CD4-positive, alpha-beta T cell treated with Interleukin-2 at 100 ng/mL for 4 hours (primary cell): ENCODE measurements around the gene THEM4.
"Not testable (repeated sequence)": the region's sequence is repeated elsewhere in the genome, so short reads cannot be mapped to it uniquely, and the experiment has no call there.

Source experiments
- DNase-seq: peaks from one replicate; pipeline ENCODE4 v3.0.0-alpha.2; 2020; ENCODE audit warnings: low spot score

THEM4 gene

DNA sequence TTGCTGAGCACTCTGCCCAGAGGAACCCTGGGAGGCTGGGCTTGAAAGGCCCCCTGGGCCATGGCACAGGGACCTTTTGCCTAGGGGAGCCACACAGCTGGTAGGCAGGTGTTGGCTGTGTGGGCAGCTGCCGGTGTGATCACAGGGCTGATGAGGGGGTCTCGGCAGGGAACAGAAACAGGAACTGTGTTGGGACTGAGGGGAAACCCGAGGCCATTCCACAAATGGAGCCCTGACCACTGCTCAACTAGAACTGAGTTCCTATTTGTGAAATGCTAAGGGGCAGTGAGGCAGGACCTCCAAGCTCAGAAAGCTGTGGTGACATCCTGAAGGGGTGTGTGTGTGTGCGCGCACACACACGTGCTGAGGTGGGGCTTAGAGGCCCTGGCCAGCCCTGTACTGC lies 49.4 kb downstream of the THEM4 start:
- DNase-seq: no peak

DNA sequence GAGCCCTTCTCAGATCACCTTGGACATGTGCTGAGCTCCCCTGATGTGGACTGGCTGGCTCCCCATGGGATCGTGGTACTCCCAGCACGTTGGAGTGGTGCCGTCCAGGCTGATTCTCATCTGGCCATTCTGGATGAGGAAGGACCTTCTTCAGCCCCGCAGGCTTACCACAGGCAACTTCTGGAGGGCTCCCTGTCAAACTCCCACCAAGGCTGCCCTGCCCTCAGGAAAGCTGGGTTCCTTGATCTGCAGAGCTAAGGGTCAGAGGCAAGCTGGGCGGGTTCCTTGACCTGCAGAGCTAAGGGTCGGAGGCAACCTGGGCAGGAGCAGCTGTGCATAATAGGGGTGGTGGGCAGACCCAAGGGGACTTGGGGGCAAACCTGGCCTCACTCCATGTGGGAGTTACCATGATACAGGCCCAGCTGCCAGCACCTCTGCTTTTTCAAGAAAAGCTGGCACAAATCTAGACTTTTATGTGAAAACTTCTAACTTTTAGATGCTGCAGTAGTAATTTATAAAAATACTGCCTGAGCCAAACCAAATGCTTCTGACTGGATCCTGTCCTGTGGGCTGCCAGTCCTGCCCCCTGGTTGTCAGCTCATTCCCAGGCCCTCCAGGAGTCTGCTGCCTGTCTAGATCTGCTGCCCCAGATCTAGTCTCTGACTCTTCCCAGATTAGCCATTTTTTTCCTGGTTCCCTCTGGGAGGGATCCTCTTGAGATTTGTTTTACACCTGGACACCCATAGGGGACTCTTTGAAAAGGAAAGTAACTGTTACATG lies 50.2 kb downstream of the THEM4 start:
- DNase-seq: no peak

DNA sequence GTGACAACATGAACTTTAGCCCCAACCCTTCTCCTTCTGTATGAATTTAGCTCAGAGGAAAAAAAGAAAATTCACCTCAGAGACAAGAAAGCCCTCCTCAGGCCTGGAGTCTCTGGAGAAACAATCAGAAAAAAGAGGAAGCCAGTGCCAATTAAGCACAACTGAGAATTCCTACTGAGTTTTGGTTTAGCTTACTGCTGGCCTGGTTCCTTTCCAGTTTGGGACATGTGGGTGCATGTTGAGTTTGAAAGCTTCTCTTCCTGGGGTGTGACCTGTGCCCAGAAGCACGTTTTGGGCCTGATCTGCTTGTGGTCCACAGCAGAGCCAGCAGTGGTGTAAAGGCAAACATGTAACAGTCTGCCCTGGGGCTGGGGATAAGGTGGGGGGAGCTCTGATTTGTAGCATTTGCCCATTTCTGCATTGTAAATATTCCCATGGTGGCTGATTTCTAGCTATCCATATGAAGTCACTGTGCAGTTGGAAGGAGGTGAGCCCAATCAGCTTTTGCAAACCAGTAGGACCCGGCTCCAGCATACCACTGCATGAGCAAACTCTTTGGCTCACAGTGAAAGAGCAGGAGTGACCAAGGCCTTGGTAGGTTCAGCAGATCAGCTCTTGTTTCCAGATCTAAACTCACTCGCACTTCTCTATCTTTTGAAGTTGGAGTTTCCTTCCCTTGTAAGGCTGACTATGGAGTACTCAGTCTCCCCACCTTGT lies 51.1 kb downstream of the THEM4 start:
- DNase-seq: no peak

DNA sequence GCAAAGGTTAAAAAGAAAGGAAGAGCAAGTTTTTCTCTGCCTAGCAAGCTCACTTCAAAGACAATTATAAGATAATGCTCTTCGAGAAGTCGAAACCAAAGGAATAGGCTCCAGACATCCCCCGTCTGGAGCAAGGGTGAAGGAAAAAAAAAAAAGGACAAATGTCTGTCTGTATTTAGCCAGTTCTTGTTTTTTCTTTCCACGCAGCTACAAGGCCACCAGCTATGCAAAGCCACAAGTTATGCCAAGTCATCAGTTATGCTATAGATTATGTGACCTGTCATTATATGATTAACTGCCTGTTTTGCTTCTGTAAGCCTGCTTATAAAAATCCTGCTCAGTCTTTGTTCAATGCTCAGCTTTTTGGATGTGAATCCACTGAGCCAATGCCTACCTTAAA lies 53.4 kb downstream of the THEM4 start:
- DNase-seq: no peak

DNA sequence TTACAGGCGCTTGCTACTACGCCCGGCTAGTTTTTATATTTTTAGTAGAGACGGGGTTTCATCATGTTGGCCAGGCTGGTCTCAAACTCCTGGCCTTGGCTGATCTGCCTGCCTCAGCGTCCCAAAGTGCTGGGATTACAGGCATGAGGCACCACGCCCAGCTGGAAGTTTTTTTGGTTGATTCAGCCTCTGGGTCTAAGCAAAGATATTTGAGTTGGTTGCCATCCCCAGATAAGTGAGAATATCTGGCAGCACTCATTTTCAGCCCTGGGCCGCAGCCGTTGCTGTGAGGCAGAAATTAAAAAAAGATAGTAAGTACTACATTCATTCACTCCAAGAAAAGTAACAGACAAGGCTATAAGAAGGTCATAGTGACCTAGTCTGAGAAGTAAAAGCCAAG lies 53.8 kb downstream of the THEM4 start:
- not testable (repeated sequence) for DNase-seq

DNA sequence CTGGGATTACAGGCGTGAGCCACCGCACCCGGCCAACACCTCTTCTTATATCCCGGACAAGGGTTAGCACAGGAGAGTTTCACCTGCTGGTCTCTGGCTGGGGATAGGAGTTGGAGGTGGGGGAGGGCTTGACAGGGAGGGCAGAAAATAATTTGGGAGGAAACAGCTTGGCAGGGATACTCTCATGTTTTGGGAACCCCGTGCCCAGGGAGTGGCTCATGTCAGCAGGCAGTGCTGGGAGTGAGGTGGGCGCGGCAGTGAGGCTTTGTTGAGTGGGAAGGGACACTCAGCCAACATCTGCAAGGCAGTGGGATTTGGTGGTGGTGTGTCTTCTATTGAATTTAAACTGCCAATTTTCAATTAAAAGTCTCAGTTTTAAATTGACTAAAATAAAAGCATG lies 54.7 kb downstream of the THEM4 start:
- DNase-seq: no peak

DNA sequence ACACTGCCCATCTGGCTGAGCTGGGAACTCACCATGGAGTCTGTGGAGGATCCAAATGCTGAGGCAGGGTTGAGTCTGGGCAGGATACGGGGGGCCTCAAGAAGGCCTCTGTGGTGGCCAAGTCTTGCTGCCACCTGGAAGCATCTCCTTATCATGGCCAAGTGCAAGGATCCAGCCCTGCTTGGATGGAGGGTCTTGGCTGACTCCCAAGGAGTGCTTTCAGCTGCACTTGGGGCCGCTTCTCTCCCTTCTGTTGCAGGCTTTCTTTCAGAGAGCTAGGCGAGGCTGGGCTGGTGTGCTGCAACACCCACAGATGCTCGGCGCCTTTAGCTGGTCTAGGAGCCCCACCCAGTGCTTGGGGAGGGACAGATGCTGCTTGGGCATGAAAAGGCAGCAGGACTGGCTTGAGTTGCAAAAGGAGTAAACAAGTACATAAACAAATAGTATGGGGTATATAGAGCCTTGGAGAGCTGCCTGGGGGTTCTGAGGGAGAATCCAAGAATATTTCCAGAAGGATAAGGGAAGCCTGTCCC lies 55.8 kb downstream of the THEM4 start, which contains the start of gene THEM5:
TSS of gene THEM5 (minus strand) at position 302 of the 533 bp plus-strand sequence. CDS start at position 155, 147 bp downstream.
- no peak for DNase-seq

DNA sequence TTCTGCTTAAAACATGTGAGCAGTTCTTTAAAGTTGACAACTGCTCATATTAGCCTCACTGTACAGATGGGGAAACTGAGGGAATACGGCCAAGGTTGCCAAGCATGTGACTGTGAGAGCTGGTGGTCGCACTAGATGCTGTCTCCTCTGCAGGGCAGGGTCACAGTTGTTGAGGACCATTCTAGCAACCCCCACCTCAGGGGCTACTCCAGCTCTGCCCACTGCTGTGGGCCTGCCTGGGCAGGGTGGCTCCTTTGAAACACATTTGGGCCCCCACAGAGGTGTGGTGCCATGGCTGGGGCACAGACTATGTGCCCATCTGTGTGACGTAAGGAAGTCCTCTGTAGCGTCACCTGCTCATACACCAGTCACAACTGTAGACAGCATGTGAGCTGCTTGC lies 56.6 kb downstream of the THEM4 start:
- no peak for DNase-seq

DNA sequence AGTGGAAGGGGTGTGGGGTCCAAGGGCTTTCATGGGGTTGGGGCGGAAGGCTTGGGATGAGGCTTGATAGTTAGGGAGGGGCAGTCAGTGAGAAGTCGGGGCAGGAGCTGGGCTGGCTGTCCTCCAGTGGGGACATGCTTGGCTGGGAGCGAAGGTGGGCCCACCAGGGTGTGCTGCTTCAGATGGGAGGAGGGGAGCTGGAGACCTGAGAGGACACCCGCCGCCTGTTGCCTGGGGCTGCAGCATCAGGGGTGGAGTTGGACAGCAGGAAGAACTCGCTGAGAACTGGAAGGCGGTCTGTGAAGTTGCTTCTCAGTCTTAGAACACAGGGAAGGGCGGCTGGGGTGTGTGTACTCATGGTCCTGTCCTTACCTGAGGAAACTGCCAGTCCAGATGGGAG lies 57.4 kb downstream of the THEM4 start:
- no peak for DNase-seq

DNA sequence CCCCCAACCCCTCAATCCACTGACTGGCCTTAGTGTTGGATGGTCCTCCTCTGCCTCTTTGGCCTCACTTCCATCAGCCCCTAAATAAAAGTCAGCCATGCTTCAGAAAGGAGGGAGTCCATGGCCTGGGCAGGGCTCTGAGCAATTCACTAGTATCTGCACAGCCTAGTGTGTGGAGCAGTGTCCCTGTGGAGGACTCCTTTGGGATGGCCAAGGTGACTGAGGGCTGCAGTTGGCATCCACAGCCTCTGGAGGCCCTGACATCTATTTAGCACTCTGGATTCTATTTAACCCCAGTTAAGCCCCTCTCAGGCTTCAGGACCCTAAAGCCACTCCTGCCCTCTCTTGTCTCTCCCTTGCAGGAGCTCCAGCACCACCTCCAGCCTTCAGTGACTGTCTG lies 59.4 kb downstream of the THEM4 start:
- DNase-seq: no peak

DNA sequence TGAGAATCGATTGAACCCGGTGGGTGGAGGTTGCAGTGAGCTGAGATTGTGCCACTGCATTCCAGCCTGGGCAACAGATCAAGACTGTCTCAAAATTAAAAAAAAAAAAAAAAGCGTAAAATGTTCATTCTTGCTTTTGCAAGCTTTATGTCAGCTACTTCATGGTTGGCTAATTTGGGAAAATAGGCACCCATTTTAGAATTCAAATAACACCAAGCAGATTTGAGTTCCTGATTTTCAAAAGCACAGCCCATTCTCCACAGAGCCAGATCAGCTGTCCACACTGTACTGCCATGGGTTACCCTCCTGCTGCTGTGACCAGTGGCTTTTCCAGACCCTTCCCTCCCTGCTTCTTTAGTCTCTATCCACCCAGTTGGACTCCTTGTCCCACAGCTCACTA lies 60.2 kb downstream of the THEM4 start:
- no peak for DNase-seq

DNA sequence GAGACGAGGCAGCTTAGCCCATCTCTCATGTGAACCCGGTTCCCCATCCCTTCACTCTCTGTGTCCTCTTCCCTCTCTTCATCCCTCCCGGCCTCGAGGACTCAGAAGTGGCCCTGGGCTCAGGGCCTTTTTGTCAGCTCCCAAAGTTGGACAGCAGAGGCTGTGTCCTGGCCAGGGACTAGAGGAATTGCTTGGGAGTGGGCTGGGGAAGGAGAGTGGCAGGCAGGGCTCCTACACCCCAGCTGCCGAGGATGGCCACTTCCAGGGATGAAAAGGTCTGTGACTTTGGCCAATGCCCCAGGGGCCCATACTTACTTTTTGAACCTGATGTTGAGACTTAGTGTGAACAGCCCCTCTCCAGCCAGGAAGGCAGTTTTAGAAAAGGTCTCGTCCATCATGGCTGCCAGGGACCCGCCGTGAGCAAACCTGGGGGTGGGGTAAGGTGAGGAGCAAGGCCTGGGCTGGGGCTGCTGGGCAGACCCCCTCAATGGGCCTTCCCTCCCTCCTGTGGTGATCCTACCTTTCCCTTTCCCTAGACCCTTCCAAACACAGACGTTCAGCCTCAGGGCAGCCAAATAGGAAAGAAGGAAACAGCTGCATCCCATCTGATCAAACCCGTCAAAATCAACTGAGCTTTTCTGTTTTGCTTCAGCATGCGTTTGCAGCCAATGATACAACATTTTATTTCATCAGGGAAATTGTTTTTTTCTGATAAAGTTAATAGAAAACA lies 61.3 kb downstream of the THEM4 start:
- no peak for DNase-seq

DNA sequence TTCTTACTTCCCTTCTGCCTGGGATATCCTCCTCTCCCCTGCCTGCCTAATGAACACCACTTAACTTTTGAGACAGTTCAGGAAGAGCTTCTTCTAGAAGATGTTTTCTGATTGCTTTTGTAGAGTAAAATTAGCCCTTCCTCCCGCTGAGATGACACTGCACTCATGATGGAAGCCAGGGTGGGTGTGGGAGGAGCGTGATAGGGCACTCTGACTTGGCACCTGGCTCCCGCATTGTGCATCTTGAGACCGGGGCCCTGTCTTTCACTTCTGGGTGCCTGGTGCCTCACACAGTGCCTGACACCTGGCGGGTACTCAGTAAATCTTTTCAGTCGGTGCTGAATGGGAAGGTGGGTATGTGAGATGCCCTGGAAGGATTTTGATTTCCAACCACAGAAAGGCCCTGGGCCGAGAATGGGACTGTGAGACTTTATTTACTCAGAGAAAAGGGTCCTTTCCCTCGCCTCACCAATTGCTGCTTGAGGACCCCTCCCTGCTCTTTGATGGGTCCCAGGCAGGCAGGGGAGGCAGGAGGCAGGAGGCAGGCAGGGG lies 62.5 kb downstream of the THEM4 start:
- DNase-seq: no peak

DNA sequence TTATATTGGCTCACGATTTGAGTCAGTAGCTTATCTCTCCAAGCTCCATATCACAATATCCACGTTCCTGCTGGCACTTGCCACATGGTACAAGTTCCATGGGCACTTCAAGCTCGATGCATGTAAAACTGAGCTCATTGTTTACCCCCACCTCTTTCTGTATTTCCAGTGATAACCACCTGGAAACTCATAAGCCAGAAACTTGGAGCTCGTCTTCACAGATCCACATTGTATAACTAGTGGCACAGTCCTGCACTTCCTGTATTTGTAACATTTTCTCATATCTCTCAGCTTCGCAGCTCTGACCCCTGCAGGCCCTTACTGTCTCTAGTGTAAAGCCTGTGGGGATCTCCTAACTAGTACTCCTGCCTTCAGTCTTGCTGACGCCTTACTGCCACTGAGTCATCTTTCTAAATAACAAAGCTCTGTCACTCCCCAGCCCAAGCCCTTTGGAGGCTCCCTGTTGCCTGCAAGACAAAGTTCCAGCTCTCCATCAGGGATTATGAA lies 63.2 kb downstream of the THEM4 start:
- DNase-seq: no peak

DNA sequence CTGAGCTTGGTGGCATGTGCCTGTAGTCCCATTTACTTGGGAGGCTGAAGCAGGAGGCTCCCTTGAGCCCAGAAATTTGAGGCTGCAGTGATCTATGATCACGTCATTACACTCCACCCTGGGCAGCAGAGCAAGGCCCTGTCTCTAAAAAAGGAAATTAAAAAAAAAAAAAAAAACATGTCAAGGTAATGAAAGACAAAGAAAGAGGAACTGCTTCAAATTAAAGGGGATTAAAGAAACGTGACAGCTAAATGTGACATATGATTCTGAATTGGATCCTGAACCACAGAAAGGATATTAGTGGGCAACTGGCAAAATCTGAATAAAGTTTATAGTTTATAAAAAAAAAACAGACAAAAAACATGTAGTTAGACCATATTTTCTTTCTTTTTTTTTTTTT lies 65.9 kb downstream of the THEM4 start:
- no peak for DNase-seq

DNA sequence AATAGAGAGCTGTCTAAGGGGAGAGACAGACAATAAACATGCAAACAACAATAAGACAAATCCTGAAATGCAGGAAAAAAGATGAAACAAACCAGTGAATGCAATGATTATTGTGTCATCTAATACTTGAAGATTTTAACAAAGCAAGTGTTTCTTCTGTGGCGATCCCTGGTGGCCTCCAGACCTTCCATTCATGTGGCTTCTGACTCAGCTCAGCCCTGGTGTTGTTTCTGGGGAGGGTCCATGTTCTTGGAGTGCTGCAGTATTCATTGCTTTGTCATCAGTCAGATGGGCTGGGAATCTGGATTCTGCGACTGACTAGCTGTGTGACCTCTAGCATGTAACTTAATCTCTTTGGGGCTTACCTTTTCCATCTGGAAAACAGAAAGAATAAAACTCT lies 68.2 kb downstream of the THEM4 start:
- DNase-seq: no peak

DNA sequence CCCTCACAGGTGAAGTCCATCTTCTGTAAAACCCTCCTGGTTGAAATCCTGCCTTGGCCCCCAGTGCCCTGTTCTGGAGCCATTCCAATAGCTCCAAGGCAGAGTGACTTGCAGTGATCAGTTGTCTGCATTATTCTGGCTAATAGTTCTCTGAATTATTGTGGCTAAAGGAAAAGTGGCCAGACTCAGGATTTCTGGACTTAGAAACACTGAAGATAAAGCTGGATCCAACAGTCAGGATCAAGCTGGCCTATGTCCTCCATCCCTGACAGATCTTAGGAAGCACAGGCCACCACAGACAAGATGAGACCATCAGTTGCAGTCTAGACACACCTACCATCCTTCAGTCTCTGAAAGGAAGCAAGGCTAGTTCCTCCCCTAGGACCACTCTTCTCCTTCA lies 68.9 kb downstream of the THEM4 start:
- DNase-seq: no peak

DNA sequence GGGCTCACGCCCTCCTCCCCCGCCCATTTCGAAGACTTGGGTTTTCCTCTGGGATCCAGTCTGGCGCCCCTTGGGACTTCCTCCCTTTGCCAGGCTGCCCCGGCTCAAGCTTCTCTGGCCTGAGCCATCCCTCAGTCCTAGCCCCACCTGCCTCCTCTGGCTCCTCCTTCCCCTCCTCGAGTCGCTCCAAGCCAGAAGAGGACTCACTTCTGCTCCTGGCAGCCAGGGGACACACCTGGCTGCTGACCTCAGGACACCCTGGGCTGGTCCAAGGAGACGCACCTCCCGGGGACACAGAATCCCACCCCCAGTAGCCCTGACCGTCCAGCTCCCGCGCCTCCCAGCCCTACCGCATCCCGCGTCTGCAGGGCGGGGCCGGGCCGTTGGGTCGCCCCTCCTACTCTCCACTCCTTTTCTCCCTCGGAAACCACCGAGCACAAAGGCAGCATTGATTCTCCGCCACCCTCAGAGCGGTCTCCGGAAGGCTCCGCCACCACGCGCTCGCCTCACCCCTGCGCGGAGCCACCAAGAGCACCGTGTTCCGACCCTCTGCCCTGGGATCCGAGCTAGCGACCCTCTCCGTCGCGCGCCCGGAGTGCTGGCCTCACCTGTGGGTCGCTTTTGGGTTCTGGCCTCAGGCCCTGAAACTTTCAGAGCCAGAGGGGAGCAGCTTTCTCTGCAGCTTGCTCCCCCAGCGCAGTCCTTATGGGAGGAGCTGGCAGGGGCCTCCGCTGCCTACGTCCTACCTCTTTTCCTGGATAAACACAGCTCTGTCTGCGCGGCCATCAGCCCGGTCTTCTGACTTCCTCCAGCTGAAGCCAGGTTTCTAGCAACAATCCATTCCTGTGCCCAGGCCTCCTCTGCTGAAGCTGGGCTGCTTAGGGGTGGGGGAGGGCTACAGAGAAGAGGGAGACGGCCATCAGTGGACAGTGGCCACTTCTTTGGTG lies 69.6 kb downstream of the THEM4 start, which contains the start of gene C2CD4D:
TSS of gene C2CD4D (minus strand) at position 364 of the 947 bp plus-strand sequence. CDS start 831 bp downstream, outside the sequence.
- DNase-seq: peak; percentile 75

DNA sequence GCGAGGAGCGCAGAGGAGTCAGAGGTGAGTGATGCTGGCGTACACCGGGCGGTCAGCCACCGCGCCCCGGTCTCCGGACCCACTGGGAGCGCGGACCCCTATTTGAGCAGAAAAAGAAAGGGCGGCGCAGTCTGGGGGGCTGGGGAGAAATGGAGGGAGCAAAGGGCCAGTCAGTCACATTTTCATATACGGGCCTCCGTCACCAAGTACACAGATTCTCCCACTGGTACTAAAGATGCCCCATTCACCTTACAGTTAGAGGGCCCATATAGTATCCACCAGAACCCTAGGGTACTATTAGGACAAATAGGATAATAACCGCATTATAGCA lies 70.3 kb downstream of the THEM4 start:
- DNase-seq: no peak

DNA sequence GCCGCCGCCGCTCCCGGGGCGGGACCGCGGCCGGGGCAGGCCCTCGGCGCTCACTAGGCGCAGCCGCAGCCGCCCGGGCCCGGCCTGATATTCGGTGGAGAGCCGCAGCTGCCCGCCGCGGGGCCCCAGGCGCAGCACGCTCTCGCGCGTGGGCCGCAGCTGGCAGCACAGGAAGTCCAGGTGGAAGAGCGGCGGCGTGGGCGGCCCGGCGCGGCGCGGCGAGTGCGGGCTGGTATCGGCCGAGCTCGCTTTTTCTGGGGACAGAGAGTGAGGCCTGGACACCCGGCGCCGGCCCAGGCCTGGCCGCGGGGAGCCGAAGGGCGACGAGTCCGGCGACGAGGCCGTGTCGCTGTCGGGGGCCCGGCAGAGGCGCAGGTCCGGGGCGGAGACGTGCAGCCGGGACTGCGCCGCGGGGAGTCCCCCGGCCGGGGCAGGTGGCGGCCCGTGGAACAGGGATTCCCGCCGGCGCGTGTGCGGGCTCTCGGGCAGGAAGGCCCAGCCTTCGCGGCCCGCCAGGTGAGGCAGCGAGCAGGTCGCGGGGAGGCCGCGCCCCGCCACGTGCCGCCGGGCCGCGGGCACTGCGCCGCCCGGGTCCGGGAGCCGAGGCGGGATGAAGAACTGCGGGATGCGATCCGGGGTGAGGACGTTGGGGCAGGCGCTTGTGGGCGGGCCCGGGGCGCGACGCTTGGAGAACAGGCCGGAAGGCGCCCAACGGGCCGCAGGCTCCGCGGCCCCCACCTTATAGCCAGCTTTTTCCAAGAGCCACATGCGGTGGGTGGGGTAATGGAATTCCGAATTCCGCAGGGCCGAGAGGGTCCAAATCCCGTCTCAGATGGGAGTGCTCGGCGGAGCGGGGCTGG lies 70.9 kb downstream of the THEM4 start:
- DNase-seq: no peak
